Activated naive CD4-positive, alpha-beta T cell (primary cell): Measurements from ENCODE around the gene TEAD3.
"Not testable (repeated sequence)": the region's sequence is repeated elsewhere in the genome, so short reads cannot be mapped to it uniquely, and the experiment has no call there.

Experiments
- DNase-seq, 4 experiments: peaks; one replicate each; lab custom pipeline; 2025; lab: John Stamatoyannopoulos, UW

The TEAD3 gene

DNA sequence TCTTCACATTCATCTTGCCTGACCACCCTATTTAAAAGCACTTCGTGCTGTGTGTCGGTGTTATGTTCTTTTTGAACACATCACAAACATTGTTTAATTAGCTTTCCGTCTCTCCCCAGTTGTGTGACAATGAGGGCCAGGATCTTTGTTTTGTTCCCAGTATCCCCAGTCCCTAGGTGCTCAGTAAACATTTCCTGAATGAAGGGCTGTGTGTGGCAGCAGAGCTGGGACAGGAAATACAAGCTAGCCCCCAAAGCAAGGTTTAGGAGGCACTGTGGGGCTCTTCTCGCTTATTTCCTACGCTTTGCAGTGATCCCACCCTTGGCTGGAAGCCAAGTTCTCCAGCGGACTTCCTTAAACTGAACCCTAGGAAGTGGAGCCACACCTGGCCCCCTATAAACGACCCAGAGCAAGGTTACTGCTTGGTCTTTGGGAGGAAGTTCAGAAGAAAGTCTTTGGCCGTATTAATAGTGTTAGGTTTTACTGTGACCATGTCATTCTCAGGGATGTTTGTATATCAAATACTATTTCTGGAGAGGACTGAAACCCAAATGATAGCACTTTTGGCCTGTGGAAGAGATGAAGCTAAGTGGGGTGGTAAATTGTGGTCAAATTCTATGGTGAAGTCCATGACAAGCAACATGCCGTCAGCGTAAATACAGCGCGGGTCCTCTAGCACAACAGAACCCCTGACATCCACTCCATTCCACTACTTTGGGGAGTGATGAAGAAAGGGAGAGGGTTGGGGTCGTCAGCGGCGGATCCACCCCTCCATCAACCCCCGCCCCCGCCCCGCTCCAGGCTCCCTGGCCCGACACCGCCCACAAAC, 45.3 kb downstream of the TEAD3 start:
- no peak for DNase-seq

DNA sequence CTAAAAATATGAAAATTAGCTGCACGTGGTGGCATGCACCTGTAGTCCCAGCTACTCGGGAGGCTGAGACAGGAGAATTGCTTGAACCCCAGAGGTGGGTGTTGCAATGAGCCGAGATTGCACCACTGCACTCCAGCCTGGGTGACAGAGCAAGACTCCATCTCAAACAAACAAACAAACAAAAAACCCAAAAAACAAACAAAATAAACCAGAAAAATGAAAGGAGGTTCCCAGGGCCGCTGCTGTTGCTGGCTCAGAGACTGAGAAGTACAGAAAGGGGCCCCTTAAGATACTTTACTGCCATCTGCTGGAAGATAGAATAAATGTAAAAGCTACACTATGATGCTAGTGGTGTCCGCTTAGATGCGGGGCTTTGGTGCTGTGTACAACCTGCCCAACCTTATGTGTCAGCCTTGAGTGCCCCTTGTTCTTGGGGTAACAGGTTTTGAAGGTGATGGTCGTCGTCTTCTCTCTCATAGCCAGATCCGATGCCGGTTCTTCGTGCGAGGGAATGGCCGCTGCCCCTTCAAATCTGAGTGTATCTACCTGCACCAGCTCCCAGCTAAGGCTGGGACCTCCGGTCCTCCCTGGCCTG, 47.5 kb downstream of the TEAD3 start:
- DNase-seq: no peak

DNA sequence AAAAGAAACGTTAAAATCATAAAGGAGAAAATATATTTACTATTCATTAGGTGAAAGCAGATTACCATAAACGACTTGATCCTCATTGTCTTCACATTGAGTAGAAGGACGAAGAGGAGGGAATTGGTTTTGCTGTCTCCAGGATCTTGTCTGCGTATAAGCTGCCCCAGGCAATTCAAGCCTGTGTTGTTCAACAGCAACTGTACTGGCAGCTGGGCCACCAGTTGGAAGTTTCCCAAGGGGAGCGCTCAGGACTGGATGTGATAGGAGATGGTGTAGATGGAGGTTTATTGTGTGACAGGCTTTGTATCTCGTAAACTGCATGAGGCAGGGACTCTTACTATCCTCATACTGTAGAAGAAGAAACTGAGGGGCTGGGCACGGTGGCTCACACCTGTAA, 48.7 kb downstream of the TEAD3 start:
- no peak for DNase-seq

DNA sequence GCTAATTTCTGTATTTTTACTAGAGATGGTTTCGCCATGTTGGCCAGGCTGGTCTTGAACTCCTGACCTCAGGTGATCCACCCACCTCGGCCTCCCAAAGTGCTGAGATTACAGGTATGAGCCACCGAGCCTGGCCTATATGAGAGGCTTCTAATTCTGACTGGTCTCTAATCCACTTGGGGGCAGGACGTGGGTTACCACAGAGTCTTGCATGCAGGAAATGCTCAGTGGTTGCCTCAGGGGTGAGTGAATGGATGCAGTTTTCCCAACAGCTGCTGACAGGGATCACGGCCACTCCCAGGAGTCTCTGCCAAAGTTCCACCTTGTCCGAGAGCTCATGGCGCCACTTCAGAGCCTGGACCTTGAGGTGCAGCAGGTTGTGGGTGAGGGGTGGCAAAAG, 51.2 kb downstream of the TEAD3 start:
- DNase-seq: no peak

DNA sequence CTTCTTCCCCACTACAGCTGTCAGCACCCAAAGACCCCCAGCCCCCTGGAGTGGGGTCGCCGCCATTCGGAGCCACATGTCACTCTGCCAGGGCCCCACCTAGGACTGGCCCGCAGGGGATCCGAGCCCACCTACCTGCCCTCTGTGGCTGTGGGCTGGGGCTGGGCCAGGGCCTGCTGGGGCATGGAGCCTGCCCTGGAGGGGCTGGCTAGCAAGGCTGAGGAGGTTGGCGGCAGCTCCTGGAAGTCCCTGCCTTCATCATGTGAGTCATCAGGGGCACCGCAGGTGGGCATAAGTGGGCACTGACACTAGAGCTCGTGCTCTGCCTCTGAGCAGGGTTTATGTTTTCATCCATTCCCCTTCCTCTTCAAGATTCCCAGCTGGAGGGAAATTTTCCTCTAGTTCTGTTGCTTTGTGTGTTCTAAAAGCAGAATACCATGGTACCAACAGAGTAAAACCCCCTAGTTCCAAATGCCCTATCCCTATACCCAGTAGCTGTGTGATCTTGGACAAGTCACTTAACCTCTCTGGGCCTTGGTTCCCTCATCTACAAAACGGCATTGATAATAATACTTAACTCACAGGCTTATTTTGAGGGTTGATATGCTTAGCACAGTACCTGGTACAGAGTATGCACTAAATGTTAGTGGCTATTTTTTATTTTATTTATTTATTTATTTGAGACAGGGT, 53.4 kb downstream of the TEAD3 start:
- DNase-seq: no peak

DNA sequence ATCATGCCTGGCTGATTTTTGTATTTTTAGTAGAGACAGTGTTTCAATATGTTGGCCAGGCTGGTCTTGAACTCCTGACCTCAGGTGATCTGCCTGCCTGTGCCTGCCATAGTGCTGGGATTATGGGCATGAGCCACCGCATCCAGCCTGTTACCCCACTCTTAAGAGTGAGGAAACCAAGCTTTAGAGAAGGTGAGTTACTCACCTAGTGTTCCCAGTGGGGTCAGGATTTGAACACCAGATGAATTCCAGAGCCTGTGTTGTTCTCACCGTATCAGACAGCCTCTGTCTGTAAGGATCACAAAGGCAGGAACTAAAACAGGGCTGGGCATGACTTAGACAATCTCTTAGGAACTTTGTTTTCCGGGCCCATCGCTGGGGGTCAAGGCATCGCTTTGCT, 54.2 kb downstream of the TEAD3 start:
- DNase-seq: no peak

DNA sequence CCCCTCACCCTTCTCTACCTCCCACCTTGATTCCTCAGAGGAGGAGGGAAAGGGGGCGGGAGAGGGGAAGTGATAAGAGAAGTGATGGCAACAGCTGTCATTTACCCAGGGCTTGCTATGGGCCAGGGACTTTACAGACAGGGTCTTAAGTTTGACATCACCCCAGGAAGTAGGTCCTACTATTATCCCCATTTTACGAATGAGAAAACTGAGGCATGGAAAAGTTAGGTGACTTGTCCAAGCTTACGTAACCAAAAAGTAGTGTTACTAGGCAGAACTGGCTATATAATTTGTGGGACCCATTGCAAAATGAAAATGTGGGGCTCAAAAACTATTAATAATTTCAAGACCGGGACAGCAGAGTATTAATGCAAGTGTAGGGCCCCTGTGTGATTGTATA, 55.2 kb downstream of the TEAD3 start:
- DNase-seq: no peak

DNA sequence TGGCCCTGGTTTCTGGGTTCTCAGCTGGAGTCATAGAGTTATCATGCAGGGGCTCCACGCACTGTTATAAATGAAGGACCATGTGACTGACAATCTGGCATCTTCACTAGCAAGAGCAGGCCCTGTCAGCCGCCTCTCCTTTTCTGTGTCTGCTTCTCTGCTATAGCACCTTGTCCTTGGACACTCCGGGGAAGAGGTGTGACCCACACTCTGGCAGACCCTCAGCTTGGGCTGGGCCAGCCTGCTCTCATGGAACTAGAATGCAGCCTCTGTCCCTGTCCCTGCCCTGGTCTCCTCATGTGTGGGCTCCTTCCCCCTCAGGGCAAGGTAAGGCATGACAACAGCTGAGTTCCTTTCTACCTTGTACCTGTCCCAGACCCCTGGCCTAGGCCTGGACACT, 55.7 kb downstream of the TEAD3 start:
- no peak for DNase-seq

DNA sequence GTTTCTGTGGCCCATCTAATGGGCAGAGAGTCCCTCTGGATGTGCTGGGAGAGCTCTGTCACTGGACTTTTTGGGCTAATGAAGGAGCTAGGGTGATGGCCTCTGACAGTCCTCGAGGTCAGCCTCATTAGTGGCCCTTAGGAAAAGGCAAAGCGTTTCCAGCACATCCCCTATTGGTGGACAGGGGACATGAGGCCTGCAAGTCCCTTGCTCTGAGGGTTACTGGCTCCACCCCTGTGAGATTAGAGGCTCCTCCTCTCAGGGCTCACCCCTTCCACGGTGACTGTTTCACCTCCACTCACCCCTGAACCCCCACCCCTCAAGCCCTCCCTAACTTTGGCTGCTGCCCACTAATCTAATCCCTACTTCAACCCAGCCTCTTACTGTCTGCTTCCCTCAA, 57.6 kb downstream of the TEAD3 start:
- no peak for DNase-seq

DNA sequence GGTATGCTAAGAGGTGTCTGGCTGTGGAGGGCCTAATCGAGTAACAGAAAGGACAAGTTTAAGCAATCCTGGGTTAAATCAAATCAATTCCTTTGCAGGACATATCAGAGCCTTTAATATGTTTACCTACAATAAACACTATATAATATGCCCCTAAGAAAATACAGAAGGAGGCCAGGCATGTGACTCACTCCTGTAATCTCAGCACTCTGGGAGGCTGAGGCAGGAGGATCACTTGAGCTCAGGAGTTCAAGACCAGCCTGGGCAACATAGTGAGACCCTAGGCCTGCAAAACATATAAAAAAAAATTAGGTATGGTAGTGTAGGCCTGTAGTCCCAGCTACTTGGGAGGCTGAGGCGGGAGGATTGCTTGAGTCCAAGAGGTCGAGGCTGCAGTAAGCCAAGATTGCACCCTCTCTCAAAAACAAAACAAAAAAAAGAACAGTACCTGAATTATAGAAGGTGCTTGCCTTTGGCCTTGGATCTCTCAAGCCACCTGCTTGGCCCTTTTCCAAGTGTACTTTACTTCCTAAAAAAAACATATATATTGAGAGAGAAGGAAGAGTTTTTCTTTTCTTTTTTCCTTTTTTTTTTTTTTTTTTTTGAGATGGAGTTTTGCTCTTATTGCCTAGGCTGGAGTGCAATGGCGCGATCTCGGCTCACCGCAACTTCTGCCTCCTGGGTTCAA, 58.4 kb downstream of the TEAD3 start:
- not testable (repeated sequence) for DNase-seq

DNA sequence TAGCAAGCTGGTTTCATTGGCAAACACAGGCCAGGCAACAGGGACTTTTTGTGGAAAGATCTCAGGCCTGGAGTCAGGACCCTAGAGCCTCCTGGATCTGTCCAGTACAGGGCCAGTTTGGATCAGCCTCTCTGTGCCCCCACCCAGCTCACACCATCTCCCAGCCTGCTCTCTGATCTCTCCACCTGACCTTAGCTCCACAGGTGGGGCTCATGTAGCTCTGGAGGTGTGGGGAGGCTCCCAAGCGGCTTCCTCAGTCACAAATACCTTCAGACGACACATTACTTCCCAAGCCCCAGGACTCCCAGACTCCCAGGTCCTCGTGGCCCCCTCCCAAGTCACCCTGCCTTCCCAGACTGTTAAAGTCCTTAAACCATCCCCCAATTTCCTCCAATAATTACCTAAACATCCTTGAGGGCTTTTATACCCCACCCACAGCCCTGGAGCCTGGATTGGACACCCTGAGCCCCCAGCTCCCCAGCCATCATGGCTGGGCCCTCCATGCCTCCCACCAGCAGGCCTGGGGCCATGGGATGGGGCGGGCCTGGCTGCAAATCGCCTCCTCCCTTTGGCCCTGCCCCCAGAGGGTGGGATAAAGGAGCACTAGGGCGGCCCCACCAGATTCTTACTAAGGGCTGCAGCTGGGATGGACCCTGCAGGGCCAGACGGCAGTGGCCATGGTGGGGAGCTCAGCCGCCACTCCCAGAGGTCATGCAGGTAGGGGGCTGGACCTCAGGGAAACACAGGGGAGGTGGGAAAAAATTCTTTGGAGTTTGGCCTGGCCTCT, 60.6 kb downstream of the TEAD3 start:
- DNase-seq: no peak

DNA sequence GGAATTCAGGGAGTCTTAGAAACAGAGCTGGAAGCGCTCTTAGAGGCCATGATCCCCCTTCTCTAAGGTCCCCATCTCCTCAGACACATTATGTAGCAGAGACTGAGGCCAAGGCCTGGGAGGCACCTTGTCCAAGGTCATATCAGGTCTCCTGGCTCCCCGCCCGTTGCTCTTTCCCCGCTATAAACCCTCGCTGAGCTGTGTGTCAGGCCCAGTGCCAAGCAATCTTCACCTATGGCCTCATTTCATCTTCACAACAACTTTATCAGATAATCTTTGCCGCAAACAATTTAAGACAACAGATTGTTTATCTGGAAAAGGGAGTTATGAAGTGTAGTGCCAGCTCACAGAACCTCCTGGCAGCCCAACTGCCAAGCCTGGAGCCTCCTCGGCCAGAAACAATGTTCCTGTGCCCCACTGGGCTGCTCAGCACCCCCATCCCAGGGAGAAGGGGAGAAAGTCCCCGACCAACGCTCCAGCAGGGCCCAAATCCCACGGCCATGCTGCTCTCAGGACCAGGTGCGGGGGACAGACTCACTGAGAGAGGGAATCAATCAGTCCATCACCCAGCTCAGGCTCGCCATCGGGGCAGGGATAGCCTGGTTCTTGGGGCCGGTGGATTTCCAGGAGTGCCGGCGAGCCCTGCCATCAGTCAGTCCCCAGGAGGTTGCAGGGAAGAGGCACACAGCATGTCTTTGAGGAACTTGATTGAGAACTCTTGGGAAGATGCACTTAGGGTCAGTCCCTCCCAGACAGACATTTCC, 61.6 kb downstream of the TEAD3 start:
- DNase-seq: no peak

DNA sequence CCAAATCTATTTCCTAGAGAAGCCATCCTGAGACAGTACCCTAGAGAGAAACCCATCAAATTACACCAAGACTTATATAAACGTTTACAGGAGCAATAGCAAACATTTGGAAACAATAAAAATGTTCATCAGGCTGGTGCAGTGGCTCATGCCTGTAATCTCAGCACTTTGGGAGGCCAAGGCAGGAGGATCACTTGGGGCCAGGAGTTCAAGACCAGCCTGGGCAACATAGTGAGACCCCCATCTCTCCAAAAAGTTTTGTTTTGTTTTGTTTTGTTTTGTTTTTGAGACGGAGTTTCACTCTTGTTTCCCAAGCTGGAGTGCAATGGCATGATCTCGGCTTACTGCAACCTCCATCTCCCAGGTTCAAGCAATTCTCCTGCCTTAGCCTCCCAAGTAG, 64.2 kb downstream of the TEAD3 start:
- DNase-seq: not testable (repeated sequence)

DNA sequence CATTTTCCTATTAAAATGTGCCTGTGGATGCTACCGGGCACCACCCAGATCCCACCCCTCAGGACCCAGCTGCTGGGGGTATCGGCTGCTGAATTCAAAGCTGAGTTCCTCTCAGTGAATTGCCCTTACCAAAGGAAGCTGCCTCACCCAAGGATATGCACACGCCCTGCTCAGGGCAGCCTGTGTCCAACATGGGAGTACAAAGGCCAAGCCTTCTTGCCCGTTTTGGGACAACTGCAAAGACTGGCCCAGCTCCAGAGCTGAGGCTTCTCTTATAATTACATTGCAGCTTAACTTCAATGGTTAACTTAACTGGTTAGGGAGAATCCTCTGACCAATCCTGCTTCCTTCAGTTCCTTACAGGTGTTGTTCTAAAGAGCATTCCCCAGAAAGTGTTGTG, 64.6 kb downstream of the TEAD3 start:
- no peak for DNase-seq

DNA sequence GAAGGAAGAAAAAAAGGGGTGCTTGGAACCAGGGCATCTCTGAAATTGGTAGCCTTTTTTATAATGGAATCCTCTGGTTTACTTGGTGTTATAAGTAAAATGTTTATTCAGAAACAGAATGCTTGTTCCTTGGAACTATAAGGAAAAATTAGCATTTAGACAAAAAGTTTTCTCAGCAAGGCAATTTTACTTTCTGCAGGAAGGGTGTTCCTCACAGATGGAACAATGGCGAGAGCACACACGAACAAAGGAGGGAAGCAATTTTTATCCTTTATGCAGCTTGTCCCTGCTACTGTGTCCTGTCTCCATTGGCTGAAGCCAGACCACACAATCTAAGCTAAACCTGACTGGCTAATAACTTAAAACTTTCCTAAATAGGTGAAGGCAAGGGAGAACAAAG, 67.4 kb downstream of the TEAD3 start:
- DNase-seq: no peak

DNA sequence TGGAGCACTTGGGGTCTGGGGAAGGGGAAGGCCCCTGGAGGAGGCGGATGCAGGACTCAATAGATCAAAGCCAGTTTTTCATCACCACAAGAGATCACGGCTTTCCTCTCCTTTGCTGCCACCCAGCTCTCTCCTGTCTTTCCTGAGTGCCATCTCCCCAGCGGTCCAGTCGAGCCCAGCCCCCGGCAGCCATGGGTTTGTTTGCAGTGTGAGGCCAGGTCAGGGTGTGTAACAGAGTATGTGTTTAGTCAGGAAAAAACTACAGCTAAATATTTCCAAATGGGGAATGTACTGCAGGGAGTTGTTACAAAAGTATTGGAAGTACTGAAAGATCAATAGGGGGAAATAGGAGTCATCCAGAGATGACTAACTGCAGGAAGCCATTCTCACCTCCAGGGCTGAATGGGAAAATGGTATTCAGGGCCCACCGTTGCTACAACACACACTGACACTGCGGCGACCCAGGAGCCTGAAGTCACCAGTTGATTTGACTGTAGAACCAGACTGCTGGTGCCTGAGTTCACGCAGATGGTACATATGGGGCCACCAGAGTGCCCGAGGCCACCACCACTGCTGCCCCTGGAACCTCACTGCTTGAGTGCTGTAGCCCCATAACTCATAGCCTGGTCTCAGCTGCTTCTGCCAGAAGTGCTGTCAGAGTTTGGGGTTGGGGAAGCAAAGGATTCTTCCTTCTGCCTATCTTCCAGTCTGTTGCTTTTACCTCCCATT, 68.3 kb downstream of the TEAD3 start:
- DNase-seq: no peak

DNA sequence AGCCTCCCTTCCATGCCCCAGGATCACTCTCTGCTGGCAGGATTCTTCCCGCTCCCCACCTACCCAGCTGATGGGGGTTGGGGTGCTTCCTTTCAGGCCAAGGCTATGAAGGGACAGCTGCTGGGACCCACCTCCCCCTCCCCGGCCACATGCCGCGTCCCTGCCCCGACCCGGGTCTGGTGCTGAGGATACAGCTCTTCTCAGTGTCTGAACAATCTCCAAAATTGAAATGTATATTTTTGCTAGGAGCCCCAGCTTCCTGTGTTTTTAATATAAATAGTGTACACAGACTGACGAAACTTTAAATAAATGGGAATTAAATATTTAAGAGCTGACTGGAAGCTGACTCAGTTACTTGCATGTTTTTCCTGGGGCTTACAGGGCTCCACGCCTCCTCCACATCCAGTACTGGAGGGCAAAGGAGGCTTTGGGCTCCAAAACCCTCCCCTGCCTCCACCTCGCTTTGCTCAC, 69.0 kb downstream of the TEAD3 start:
- DNase-seq: no peak

DNA sequence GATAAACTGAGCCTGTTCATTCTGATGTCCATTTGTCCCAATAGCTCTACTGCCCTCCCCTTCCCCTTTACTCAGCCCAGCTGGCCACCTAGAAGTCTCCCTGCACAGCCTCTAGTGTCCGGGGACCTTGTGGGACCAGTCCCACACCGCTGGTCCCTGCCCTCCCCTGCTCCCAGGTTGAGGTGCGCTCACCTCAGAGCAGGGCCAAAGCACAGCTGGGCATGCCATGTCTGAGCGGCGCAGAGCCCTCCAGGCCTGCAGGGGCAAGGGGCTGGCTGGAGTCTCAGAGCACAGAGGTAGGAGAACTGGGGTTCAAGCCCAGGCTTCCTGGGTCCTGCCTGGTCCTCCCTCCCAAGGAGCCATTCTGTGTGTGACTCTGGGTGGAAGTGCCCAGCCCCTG, 69.4 kb downstream of the TEAD3 start:
- no peak for DNase-seq

DNA sequence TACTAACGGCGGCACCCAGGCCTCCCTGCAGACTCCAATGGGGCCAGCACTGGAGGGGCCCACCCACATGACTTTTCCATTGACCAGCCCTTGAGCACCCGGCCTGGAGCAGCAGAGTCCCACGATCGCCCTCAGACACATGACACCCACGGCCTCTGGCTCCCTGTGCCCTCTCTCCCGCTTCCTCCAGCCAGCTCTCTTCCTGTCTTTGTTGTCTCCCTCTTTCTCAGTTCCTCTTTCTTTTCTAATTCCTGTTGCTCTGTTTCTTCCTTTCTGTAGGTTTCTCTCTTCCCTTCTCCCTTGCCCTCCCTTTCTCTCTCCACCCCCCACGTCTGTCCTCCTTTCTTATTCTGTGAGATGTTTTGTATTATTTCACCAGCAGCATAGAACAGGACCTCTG, 70.8 kb downstream of the TEAD3 start:
- DNase-seq: no peak

DNA sequence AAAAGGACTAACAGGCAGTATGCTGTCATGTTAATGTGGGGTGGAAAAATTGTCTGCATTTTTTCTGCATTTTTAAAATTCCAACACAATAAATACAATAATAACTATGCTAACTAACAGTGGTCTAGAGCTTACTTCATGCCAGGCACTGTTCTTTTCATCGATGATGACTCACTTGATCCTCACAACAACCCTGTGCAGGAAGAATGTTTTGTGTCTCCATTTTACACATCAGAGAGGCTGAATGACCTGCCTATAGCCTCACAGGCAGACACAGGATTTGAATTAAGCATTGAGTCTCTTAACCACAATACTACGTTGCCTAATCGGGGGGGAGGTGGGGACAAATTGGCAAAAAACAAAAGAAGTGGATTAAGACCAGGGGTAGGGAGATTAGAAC, 71.6 kb downstream of the TEAD3 start:
- DNase-seq: no peak
